DMS 273 treated with DMSO at 0.1 percent for 48 hours (cell line): ENCODE measurements around the gene HDDC2.
"Not testable (repeated sequence)": the region's sequence is repeated elsewhere in the genome, so short reads cannot be mapped to it uniquely, and the experiment has no call there.

Source experiments
- DNase-seq: peaks from one replicate; lab custom pipeline; 2025; lab: John Stamatoyannopoulos, UW

The HDDC2 gene

DNA sequence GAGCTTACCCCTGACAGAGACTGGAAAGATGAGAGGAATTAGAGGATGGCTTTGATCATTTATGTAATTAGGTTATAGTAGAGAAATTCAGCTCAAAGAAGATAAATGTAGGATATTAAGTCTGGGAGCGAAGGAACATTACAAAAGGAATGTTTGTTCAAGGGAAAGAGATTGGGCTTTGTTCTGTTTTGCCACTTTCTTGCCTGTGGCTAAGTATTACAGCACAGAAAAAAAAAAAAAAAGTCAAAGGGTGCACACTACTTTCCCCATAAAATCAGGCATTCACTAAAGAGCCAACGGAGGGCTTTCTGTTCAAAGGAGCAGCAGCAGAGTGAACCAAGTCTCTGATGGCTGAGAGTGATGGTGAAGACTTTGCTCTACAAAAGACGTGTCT is 5.0 kb upstream of the HDDC2 start:
- no peak for DNase-seq

DNA sequence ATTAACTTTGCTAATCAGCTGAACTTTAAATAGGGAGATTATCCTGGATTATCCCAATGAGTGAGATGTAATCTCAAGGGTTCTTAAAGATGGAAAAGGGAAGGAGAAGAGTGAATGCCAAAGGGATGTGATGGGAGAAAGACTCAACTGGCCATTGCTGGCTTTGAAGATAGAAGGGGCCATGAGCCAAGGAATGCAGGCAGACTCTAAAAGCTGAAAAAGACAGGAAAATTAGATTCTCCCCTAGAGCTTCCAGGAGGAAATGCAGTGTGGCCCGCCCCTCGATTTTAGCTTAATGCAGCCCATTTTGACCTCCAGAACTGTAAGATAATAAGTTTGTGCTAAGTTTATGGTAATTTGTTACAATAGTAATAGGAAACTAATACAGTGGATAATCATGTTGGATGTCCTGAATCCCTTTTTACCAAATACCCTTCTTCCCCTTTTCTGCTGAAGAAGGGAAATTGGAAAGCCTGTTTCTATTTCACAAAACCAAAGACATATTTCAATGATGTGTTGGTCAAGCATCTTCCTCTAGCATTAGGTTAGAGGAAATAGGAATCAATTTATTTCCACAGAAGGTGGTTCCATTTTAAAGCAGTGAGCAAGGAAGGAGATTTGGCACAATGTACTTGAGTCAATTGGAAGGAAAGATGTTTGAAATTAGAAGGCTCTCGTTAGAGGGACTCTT is 3.3 kb upstream of the HDDC2 start:
- no peak for DNase-seq

GRCh38 chr6:125303512-125303854 is 1.7 kb upstream of the HDDC2 start:
- DNase-seq = no peak

DNA sequence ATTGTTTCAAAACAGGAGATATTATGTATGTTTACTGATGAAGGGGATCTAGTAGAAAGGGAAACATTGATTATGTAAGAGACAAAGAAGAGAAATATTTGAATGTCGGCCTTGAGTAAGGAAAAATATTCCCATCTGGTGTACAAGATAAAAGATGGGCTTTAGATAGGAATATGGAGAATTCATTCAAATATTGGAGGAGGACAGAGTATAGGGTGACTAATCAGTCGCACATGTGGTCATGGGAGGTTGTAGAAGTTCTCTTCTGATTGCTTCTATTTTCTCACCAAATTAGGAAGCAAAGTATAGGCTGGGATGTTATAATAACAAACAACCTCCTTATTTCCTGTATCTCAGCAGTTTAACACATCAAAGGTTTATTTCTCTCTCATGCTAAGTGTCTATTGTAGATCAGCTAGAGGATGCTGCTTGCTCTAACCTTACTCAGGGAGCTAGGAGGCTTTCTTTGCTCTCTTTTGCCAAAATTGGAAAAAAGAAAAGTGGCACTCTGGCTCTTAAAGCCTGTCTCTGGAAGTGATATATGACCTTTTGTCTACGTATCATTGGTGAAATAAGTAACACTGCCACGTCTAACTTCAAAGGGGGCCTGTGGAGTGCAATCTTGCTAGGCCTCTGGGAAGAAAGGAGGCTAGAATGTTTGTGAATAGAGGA is 1.2 kb upstream of the HDDC2 start:
- DNase-seq = no peak

DNA sequence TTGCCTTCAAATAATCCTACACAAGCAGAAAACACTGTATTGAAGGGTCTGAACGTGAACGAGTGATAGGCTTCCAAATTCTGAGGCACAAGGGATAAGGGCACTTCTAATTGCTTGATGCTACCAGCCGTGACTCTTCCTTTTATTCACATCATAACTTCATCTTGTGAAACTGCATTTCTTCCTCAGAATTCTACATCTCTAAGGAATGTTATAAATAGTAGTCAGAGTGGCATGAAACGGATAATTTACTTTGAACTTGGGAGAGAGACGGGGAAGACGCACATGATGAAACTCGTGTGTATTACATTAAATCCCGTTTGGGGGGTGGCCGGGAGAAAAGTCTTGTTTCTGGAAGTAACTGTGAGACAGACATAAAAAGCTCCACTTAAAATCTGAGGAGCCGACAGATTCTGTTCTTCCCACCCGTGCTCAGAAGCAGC is 754 bp downstream of the HDDC2 start:
- no peak for DNase-seq

DNA sequence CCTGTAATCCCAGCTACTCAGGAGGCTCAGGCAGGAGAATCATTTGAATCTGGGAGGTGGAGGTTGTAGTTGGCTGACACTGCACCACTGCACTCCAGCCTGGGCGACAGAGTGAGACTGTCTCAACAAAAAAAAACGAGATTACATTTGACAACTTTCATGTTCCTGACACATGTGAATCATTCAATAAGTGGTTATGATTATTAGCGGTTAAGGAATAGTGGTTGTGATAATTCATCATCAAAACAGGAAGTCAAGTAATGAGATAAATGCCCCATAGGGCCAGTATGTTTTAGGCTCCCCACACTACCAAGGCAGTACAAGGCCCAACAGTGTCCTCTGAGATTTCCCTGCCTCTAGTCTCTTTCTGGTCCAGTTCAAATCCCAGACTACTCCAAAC is 2.5 kb downstream of the HDDC2 start:
- no peak for DNase-seq

GRCh38 chr6:125296471-125296870 is 5.3 kb downstream of the HDDC2 start:
- no peak for DNase-seq

DNA sequence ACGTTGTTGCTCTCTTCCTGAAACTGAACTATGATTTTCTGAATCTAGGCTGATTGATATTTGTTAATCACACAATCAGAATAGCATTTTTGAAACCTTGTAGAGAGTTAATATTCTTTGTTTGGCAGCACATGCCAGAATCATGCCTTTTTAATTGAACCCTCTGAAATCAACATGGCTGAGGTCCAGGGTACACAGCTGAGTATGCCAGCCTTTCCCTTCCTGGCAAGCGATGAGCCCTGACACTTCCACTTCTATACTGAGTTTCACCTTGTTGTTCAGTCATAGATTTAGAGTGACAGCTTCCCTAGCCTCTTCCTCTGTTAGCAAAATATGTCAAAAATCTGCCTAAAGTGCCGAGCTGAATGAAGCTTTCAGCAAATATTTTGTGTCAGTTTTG is 6.8 kb downstream of the HDDC2 start:
- no peak for DNase-seq

GRCh38 chr6:125294036-125294435 is 7.7 kb downstream of the HDDC2 start:
- DNase-seq = no peak

DNA sequence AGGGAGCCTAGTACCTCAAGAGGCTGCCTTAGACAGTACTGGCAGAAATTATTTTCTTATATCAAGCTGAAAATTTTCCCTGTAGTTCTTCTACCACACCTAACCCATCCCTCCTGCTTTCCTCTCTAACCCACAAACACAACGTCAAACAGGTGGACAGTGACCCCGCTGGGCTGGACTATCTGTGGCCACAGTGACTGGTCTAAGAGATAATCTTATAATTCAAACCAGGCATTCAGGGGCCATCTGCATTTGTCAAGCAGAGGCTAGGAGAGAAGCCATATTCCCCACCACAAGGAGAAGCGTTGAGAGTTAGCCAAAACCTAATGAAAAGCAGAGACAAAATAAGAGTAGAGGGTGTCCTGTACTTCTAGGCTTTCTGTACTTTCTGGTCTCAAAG is 8.2 kb downstream of the HDDC2 start:
- no peak for DNase-seq

DNA sequence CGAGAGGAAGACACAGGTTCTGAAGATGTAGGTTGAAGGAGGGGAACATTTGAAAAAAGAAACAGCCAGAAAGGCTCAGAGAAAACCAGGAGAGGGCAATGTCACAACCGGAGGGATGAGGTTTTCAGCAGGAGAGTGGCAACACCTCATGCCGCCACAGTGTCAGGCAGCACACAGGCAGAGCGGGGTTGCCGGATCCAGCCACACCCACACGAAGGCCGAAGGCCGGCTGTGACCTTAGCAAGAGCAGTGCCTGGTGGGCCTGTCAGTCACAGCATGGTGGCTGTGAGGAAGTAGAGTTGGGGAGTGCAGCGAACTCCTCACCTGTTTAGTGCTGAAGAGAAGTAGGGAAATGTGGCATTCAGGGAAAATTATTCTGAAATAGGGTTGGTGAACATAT is 14.0 kb downstream of the HDDC2 start:
- no peak for DNase-seq

- DNase-seq = no peak
Measured at GRCh38 chr6:125285936-125286335, 15.8 kb downstream of the HDDC2 start.

GRCh38 chr6:125285353-125285752 is 16.4 kb downstream of the HDDC2 start:
- DNase-seq = no peak

DNA sequence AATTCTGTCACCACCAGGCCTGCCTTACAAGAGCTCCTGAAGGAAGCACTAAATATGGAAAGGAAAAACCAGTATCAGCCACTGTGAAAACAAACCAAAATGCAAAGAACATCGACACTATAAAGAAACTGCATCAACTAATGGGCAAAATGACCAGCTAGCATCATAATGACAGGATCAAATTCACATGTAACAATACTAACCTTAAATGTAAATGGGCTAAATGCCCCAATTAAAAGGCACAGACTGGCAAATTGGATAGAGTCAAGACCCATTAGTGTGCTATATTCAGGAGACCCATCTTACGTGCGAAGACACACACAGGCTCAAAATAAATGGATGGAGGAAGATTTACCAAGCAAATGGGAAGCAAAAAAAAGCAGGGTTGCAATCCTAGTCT is 19.3 kb downstream of the HDDC2 start:
- DNase-seq = not testable (repeated sequence)

DNA sequence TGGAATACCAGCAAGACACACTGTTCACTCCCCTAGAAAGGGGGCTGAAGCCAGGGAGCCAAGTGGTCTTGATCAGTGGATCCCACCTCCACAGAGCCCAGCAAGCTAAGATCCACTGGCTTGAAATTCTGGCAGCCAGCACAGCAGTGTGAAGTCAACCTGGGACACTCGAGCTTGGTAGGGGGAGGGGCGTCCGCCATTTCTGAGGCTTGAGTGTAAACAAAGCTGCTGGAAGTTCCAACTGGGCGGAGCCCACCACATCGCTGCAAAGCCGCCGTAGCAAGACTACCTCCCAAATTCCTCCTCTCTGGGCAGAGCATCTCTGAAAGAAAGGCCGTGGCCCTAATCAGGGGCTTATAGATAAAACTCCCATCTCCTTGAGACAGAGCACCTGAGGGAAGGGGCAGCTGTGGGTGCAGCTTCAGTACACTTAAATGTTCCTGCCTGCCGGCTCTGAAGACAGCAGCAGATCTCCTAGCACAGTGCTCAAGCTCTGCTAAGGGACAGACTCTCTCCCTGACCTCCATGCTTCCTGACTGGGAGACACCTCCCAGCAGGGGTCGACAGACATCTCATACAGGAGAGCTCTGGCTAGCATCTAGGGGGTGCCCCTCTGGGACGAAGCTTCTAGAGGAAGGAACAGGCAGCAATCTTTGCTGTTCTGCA is 21.3 kb downstream of the HDDC2 start:
- DNase-seq = not testable (repeated sequence)

- no peak for DNase-seq
Measured at GRCh38 chr6:125279961-125280360, 21.8 kb downstream of the HDDC2 start.

- no peak for DNase-seq
Measured at GRCh38 chr6:125277838-125278237, 23.9 kb downstream of the HDDC2 start.

DNA sequence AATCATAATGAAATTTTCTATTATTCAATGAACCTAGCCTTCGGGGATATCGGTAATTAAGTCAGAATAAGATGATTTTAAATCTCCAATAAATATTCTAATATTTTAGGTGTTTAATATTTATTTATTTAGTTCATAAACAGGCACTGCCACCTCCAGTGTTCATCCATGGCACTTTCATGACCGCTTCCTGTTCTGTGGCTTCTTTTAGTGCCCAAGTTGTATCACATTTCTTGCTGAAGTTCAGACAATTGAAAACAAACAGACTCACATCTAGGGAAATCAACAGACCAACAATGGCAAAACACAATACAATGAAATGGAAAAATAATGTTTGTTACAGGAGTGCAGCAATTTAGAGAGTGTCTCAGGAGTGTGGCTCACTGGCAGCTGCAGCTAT is 26.0 kb downstream of the HDDC2 start:
- no peak for DNase-seq

- no peak for DNase-seq
Measured at GRCh38 chr6:125274935-125275334, 26.8 kb downstream of the HDDC2 start.

DNA sequence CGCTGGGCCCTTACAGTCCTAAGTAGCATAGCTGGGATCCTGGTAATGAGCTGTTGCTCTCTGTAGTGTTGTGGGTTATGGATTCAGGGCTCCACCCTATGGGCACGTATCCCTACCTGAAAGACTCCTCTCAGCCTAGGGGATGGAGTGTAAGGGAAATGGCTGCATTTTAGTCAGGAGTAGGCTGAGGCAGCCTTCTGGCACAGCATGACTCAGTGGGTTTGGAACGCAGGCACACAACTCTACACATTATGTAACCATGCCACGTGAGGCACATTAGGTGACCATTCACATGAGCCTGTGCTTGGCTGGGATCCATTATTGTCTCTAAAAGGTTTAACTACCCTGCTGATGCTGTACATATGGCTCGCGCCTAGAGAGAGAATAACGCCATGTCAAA is 27.8 kb downstream of the HDDC2 start:
- DNase-seq = no peak

DNA sequence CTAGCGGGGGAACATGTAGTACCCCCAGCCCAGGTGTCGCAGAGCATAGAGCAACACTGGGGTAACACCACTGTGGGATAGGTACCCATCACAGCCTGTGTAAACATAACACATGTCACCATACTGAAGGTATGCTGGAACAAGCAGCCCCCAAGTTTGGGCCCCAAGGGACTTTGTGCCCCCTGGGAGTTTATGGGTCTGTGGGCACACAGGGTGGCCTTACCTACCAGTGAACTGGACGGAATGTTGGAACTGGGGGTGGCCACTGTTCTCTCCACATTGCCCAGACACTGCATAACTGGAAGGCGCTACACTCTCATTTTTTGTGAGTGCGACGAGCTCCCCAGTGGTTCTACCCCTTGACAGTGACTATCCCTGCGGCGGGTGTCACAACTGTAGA is 28.5 kb downstream of the HDDC2 start:
- DNase-seq = no peak

DNA sequence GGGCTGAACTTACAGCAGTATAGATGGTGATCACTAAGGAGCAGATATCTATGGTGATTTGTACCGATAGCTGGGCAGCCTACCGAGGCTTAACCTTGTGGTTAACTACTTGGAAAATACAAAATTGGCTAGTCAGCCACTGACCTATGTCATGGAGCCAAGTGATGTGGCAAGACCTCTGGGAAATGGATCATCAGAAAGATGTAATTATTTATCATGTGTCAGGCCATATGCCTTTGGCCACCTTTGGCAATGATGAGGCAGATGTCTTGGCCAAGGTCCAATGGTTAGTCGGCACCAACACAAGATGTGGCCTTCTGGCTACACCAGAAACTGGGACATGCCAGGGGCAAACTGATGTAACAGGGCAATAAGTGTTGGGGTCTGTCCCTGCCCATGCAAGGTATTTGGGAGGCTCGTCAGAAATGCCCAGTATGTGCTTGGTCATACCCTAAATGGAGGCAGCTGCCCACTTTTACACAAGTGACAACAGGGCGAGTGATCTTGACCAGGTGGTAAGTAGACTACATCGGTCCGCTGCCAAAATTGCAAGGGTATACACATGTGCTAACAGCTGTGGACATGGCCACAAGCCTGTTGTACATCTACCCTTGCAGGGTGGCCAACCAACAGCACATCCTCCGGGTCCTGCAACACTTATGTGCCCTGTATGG is 30.1 kb downstream of the HDDC2 start:
- DNase-seq = peak; percentile 27

GRCh38 chr6:125270380-125270779 is 31.4 kb downstream of the HDDC2 start:
- DNase-seq = no peak
